ENCODE data around the gene TRIM75. TPM values are rescaled to one million over a fixed set of nuclear protein-coding genes. Genes with fewer than 3 reads are reported as not detected.

The TRIM75 gene
- total RNA-seq (not detected), polyA plus RNA-seq (not detected)
- long read RNA-seq, donor 1 = 0 reads
- long read RNA-seq, donor 2 = 0 reads

DNA sequence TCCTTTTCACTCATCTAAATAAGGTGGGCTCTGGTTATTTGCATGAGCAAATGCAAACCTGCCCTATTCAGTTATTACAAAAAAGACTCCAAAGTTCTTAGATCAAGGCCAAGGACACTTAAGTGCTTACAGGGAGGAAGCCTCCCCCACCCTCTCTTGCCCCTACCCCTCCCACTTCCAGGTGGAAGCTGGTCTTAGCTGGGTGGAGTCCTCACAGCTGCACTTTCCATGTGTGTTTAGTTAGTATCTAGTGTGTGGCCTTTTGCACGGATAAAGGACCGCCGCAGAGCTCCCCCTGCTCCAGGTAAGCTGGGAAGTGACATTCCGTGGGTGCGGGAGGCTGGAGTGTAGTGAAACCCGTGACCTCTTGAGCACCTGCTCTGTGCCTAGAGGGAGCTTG, at the start of gene TRIM75:
TSS of gene TRIM75 (plus strand) at position 222 of the 400 bp plus-strand sequence. CDS start 5,282 bp downstream, outside the sequence.
- 71 to 85% (median 76%) methylated on average over 6 of the region's 6 CpGs for WGBS, 3 donors
- Histone ChIP-seq H3K36me3 (ENCODE audit: insufficient read depth in 1 of 2, low read depth in 1 of 2) (no peaks in the 10 kb centered on the region), H3K27me3 (ENCODE audit: insufficient read depth in 3 of 3, low read length in 2 of 3) (peaks cover 0 to 4% (median 0%) of the 10 kb centered on the region in 3 donors), H3K4me1 (no peaks in the 10 kb centered on the region), H3K27ac (no peak within 1 kb of the TSS), H3K4me3 (no peak within 1 kb of the TSS), H3K9me3 (no peaks in the 10 kb centered on the region)
- intact Hi-C loops (cut with DNase I) = no loop called here
- TF ChIP-seq, protein P1, sequence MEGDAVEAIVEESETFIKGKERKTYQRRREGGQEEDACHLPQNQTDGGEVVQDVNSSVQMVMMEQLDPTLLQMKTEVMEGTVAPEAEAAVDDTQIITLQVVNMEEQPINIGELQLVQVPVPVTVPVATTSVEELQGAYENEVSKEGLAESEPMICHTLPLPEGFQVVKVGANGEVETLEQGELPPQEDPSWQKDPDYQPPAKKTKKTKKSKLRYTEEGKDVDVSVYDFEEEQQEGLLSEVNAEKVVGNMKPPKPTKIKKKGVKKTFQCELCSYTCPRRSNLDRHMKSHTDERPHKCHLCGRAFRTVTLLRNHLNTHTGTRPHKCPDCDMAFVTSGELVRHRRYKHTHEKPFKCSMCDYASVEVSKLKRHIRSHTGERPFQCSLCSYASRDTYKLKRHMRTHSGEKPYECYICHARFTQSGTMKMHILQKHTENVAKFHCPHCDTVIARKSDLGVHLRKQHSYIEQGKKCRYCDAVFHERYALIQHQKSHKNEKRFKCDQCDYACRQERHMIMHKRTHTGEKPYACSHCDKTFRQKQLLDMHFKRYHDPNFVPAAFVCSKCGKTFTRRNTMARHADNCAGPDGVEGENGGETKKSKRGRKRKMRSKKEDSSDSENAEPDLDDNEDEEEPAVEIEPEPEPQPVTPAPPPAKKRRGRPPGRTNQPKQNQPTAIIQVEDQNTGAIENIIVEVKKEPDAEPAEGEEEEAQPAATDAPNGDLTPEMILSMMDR (IDR thresholded peaks at IDR 0.05) = no peak
- no peak for DNase-seq
- ATAC-seq = no peak

DNA sequence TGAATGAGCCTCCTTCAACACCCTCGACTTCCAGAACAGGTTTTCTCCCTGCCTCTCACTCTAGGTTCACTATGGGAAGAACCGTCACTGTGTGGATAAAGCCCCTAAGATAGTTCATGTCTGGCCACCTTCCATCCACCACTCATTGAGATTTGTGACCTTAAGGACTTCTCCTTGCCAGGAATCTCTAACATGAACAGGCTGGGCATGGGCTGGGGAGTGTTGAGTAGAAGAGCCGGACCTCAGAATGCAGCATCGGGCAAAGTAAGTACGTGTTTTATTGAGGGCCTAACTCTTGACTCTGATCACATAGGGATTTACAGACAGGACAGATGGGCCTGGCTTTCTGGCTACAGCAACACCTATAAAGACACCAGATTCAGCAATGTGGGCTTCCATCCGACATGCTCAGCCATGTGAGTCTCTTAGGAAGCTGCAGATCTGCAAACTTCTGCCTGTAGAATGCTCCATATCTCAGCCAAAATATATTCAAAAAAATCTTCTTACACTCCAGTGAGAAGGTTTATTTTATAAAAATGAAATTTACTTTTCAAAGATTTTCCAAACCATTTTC, 48.2 kb upstream of the TRIM75 start:
- Histone ChIP-seq H3K9me3 (no peaks in the 10 kb centered on the region), H3K36me3 (ENCODE audit: insufficient read depth in 1 of 2, low read depth in 1 of 2) (no peaks in the 10 kb centered on the region), H3K4me3 (no peak overlapping the region), H3K4me1 (no peaks in the 10 kb centered on the region), H3K27ac (no peak overlapping the region), H3K27me3 (ENCODE audit: insufficient read depth in 3 of 3, low read length in 2 of 3) (no peaks in the 10 kb centered on the region)
- DNase-seq (no peak), ATAC-seq (no peak)
- TF ChIP-seq, protein P1 (IDR thresholded peaks at IDR 0.05) = no peak
- intact Hi-C loops (cut with DNase I) = no loop called here
- 67 to 84% (median 80%) methylated on average over 6 of the region's 6 CpGs for WGBS, 3 donors

DNA sequence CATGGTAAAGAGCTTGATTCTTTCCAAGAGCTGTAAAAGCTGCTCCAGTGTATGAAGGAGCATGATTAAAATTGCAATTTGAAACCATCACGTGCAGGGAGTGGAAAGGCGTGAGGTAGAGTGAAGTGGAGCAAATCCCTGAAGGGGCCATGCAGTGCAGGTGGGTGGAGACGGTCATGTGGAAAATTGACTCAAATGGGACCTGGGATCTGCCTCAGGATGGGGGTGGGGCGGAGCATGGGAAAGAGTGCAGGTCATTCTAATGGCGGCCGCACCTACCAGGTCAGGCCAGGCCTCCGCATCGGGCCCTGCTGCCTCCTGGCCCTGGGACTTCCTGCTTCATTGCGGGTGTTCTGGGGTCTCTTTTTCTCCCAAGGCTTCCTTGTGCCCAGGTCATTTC, 47.2 kb upstream of the TRIM75 start:
- no peak overlapping the region for H3K27ac ChIP-seq
- H3K9me3 ChIP-seq = no peaks in the 10 kb centered on the region
- 65 to 78% (median 75%) methylated on average over 9 of the region's 9 CpGs for WGBS, 3 donors
- H3K4me1 ChIP-seq = no peaks in the 10 kb centered on the region
- DNase-seq (no peak), ATAC-seq (no peak)
- H3K27me3 ChIP-seq (ENCODE audit: insufficient read depth in 3 of 3, low read length in 2 of 3) = no peaks in the 10 kb centered on the region
- H3K4me3 ChIP-seq = no peak overlapping the region
- intact Hi-C loops (cut with DNase I) = no loop called here
- TF ChIP-seq, protein P1 (IDR thresholded peaks at IDR 0.05) = no peak
- no peaks in the 10 kb centered on the region for H3K36me3 ChIP-seq (ENCODE audit: insufficient read depth in 1 of 2, low read depth in 1 of 2)

DNA sequence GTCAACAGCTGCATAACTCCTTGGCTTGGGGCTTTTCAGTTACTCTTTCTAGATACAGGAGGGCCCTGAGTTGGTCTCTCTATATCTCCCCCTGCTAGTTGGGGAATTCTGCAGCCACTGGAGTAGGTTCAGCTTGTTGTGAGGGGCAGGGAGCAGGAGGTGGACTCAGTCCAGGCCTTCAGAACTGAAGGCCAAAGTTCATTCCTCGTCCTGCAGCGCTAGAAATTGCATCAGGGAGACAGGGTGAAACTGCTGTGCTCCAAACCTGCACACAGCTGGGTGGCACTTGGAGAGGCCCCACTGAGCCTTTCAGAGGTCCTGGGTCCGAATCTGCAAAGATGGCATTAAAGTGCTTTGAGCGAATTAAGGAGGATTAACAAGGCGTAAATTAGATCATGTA, 46.8 kb upstream of the TRIM75 start:
- intact Hi-C loops (cut with DNase I) = no loop called here
- no peak for DNase-seq
- no peak for ATAC-seq
- TF ChIP-seq, protein P1 (IDR thresholded peaks at IDR 0.05) = no peak
- Histone ChIP-seq H3K4me3 (no peak overlapping the region), H3K27ac (no peak overlapping the region), H3K27me3 (ENCODE audit: insufficient read depth in 3 of 3, low read length in 2 of 3) (no peaks in the 10 kb centered on the region), H3K4me1 (no peaks in the 10 kb centered on the region), H3K9me3 (no peaks in the 10 kb centered on the region), H3K36me3 (ENCODE audit: insufficient read depth in 1 of 2, low read depth in 1 of 2) (no peaks in the 10 kb centered on the region)
- 79 to 85% (median 83%) methylated on average over 5 of the region's 5 CpGs for WGBS, 3 donors

All from psoas muscle (tissue), 8 donors.